GM23248 (cell line): ENCODE measurements around the gene MID1.

Source experiments
- EZH2 ChIP-seq: fragments of 200-600 bp; sonication (generic); IDR thresholded peaks from 2 replicates; pipeline ENCODE4 v1.6.1; 2018; ENCODE audit warnings: antibody characterized with exemption, mild to moderate bottlenecking; ENCODE audit not compliant: insufficient read depth, poor library complexity, severe bottlenecking
- EZH2phosphoT487 ChIP-seq: fragments of 200-600 bp; sonication (generic); IDR thresholded peaks from 2 replicates; pipeline ENCODE4 v1.6.1; 2018; ENCODE audit warnings: antibody characterized with exemption, moderate library complexity, mild to moderate bottlenecking, low read depth; ENCODE audit not compliant: insufficient read depth

DNA sequence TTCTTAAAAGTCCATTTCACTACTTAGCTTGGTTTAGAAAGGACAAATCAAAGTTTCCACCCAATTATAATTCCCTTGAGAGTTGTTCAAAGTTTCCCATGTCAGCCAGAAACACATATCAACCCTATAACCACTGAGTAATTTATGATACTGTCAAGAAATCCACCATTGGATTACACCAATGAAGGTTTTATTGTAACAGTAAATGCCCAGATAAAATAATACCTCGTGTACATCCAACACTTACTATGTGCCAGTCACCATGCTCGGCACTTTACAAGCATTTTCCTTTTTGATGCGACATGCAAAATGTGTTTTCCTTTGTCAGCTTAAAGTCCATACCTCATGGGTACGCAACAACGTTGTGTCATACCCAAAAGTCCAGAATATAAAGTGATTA lies 64.0 kb downstream of the MID1 start:
- TF ChIP-seq EZH2 (no peak), EZH2phosphoT487 (no peak)
